H9 (cell line): ENCODE measurements around the gene GATA6. TPM values are rescaled to one million over a fixed set of nuclear protein-coding genes. Genes with fewer than 3 reads are reported as not detected.

Experiments used
- DNase-seq: peaks from one replicate; pipeline ENCODE4 v3.0.0-alpha.2; 2017
- H2AFZ ChIP-seq: one replicate; pipeline ENCODE4 v1.6.1; 2013; ENCODE audit warnings: mild to moderate bottlenecking, low read length, control low read depth, moderate library complexity
- H2AK5ac ChIP-seq: 2 replicates; pipeline ENCODE4 v1.6.1; 2013; ENCODE audit warnings: low read length, control low read depth, mixed read lengths; ENCODE audit not compliant: insufficient read length
- H2BK120ac ChIP-seq: one replicate; pipeline ENCODE4 v1.6.1; 2013; ENCODE audit warnings: low read depth, mild to moderate bottlenecking, low read length, control low read depth, inconsistent platforms; ENCODE audit not compliant: poor library complexity, severe bottlenecking
- H2BK12ac ChIP-seq: 2 replicates; pipeline ENCODE4 v1.6.1; 2013; ENCODE audit warnings: low read length, control low read depth, mixed read lengths, low read depth; ENCODE audit not compliant: insufficient read length
- H2BK15ac ChIP-seq: 2 replicates; pipeline ENCODE4 v1.6.1; 2013; ENCODE audit warnings: low read depth, low read length, control low read depth
- H2BK20ac ChIP-seq: one replicate; pipeline ENCODE4 v1.6.1; 2013; ENCODE audit warnings: low read depth, mild to moderate bottlenecking, low read length, control low read depth, inconsistent platforms; ENCODE audit not compliant: poor library complexity, severe bottlenecking
- H2BK5ac ChIP-seq: 2 replicates; pipeline ENCODE4 v1.6.1; 2013; ENCODE audit warnings: low read length, control low read depth, mixed read lengths; ENCODE audit not compliant: insufficient read length
- H3K14ac ChIP-seq: 2 replicates; pipeline ENCODE4 v1.6.1; 2013; ENCODE audit warnings: low read length, control low read depth; ENCODE audit not compliant: insufficient read depth
- H3K18ac ChIP-seq: 2 replicates; pipeline ENCODE4 v1.6.1; 2013; ENCODE audit warnings: low read depth, mild to moderate bottlenecking, mixed read lengths, low read length, control low read depth; ENCODE audit not compliant: insufficient read length
- H3K23ac ChIP-seq: 2 replicates; pipeline ENCODE4 v1.6.1; 2013; ENCODE audit warnings: low read length, control low read depth, mixed read lengths, low read depth; ENCODE audit not compliant: insufficient read length
- H3K23me2 ChIP-seq: 2 replicates; pipeline ENCODE4 v1.6.1; 2013; ENCODE audit warnings: low read depth, mild to moderate bottlenecking, mixed read lengths, low read length, control low read depth; ENCODE audit not compliant: insufficient read length, poor library complexity, severe bottlenecking
- H3K27ac ChIP-seq: 2 replicates; pipeline ENCODE4 v1.5.1; 2013; ENCODE audit warnings: low read length, control low read depth, mixed read lengths, low read depth; ENCODE audit not compliant: insufficient read length
- H3K27me3 ChIP-seq: 2 replicates; pipeline ENCODE4 v1.6.1; 2013; ENCODE audit warnings: low read length, control low read depth, inconsistent platforms; ENCODE audit not compliant: insufficient read depth
- H3K4ac ChIP-seq: 2 replicates; pipeline ENCODE4 v1.6.1; 2013; ENCODE audit warnings: low read depth, mild to moderate bottlenecking, control low read depth, inconsistent platforms, low read length, moderate library complexity
- H3K4me1 ChIP-seq: 2 replicates; pipeline ENCODE4 v1.6.1; 2013; ENCODE audit warnings: low read length, control low read depth, inconsistent platforms; ENCODE audit not compliant: insufficient read depth
- H3K4me2 ChIP-seq: 2 replicates; pipeline ENCODE4 v1.6.1; 2013; ENCODE audit warnings: low read length, control low read depth, mixed read lengths; ENCODE audit not compliant: insufficient read length, insufficient read depth
- H3K56ac ChIP-seq: 2 replicates; pipeline ENCODE4 v1.6.1; 2013; ENCODE audit warnings: low read depth, mild to moderate bottlenecking, mixed read lengths, low read length, control low read depth; ENCODE audit not compliant: insufficient read length
- H3K79me1 ChIP-seq: 2 replicates; pipeline ENCODE4 v1.6.1; 2013; ENCODE audit warnings: low read depth, mild to moderate bottlenecking, moderate library complexity, low read length, control low read depth, inconsistent platforms; ENCODE audit not compliant: insufficient read depth, poor library complexity, severe bottlenecking
- H3K79me2 ChIP-seq: 2 replicates; pipeline ENCODE4 v1.6.1; 2013; ENCODE audit warnings: low read length, control low read depth, inconsistent platforms; ENCODE audit not compliant: insufficient read depth
- H3K9ac ChIP-seq: 2 replicates; pipeline ENCODE4 v1.6.1; 2013; ENCODE audit warnings: low read length, control low read depth, mixed read lengths; ENCODE audit not compliant: insufficient read length; ENCODE audit errors: extremely low read depth
- H3K9me3 ChIP-seq: one replicate; pipeline ENCODE4 v1.6.1; 2013; ENCODE audit warnings: low read depth, low read length, inconsistent platforms; ENCODE audit not compliant: control insufficient read depth
- H3T11ph ChIP-seq: one replicate; pipeline ENCODE4 v1.6.1; 2013; ENCODE audit warnings: mild to moderate bottlenecking, low read length, control low read depth, inconsistent platforms
- H4K20me1 ChIP-seq: one replicate; pipeline ENCODE4 v1.6.1; 2013; ENCODE audit not compliant: control insufficient read depth, insufficient read length, insufficient read depth
- H4K5ac ChIP-seq: 2 replicates; pipeline ENCODE4 v1.6.1; 2013; ENCODE audit warnings: low read depth, mild to moderate bottlenecking, mixed read lengths, low read length, control low read depth; ENCODE audit not compliant: insufficient read length
- H4K8ac ChIP-seq: replicated peaks from 2 replicates; pipeline ENCODE4 v1.6.1; 2013; ENCODE audit warnings: low read length, control low read depth, mixed read lengths, low read depth; ENCODE audit not compliant: insufficient read length
- H4K91ac ChIP-seq: 2 replicates; pipeline ENCODE4 v1.6.1; 2013; ENCODE audit warnings: low read depth, mild to moderate bottlenecking, moderate library complexity, mixed read lengths, low read length, control low read depth; ENCODE audit not compliant: insufficient read length
- H3K27ac Mint-ChIP-seq, 3 experiments: 2 replicates in 2 of 3; 3 replicates in 1 of 3; pipeline ENCODE4 v1.8.0; 2020 to 2021; ENCODE audit warnings: mixed read lengths in 3 of 3, mild to moderate bottlenecking in 1 of 3, moderate library complexity in 1 of 3
- H3K27me3 Mint-ChIP-seq: 2 replicates; pipeline ENCODE4 v1.8.0; 2021; ENCODE audit warnings: low read depth, mild to moderate bottlenecking, moderate library complexity, mixed read lengths
- H3K36me3 Mint-ChIP-seq, 3 experiments: 2 replicates in 2 of 3; 3 replicates in 1 of 3; pipeline ENCODE4 v1.8.0; 2020 to 2021; ENCODE audit warnings: low read depth in 3 of 3, mixed read lengths in 3 of 3; ENCODE audit not compliant: insufficient read depth in 1 of 3
- H3K4me1 Mint-ChIP-seq, 2 experiments: 2 replicates each; pipeline ENCODE4 v1.8.0; 2020; ENCODE audit warnings: mixed read lengths in 2 of 2
- H3K4me3 Mint-ChIP-seq, 2 experiments: 2 replicates in 1 of 2; 3 replicates in 1 of 2; pipeline ENCODE4 v1.8.0; 2020 to 2021; ENCODE audit warnings: mild to moderate bottlenecking in 2 of 2, mixed read lengths in 2 of 2, moderate library complexity in 1 of 2
- H3K9me3 Mint-ChIP-seq, 2 experiments: 2 replicates in 1 of 2; 3 replicates in 1 of 2; pipeline ENCODE4 v1.8.0; 2020; ENCODE audit warnings: mild to moderate bottlenecking in 2 of 2, mixed read lengths in 2 of 2, moderate library complexity in 1 of 2
- CTCF ChIP-seq: fragments of 200-600 bp; sonication (generic); conservative IDR thresholded peaks from 3 replicates; pipeline ENCODE4 v1.8.0; 2021; ENCODE audit warnings: antibody characterized with exemption, mild to moderate bottlenecking
- WGBS: extraction: QIAGEN DNeasy Blood & Tissue Kit; methylation state at CpG from one replicate; pipeline ENCODE4 v1.1.7; 2013; ENCODE audit warnings: missing lambda C conversion rate, low lambda C conversion rate, mixed read lengths; ENCODE audit not compliant: insufficient read length; ENCODE audit errors: extremely low coverage; 5-methylcytosine and 5-hydroxymethylcytosine counted together
- total RNA-seq: library from RNA; stranded (reverse); gene quantifications from 2 replicates; pipeline ENCODE4 v1.2.1, GENCODE V29; 2021

Gene GATA6
- total RNA-seq, 1 experiment from 2014 or later: not detected

- WGBS: no CpG with 5 or more reads among the region's 4 CpGs
- Histone ChIP-seq H4K91ac (no peak overlapping the region), H3K23me2 (no peaks in the 10 kb centered on the region), H3K4ac (no peak overlapping the region), H3K18ac (no peak overlapping the region), H2AFZ (no peak overlapping the region), H2BK12ac (no peak overlapping the region), H3K9ac (no peak overlapping the region), H2AK5ac (no peak overlapping the region), H3K14ac (no peak overlapping the region), H2BK5ac (no peak overlapping the region), H4K8ac (no peak overlapping the region), H3K56ac (no peak overlapping the region), H3K27ac (no peak overlapping the region), H4K20me1 (no peaks in the 10 kb centered on the region), H3K9me3 (no peaks in the 10 kb centered on the region), H3K4me1 (no peaks in the 10 kb centered on the region), H4K5ac (no peak overlapping the region), H3K79me1 (no peaks in the 10 kb centered on the region), H2BK20ac (no peak overlapping the region), H2BK120ac (no peak overlapping the region), H3K4me2 (no peak overlapping the region), H2BK15ac (no peak overlapping the region), H3T11ph (no peak overlapping the region), H3K23ac (no peak overlapping the region), H3K79me2 (no peaks in the 10 kb centered on the region), H3K27me3 (no peaks in the 10 kb centered on the region)
- Mint-ChIP-seq H3K27me3 (no peaks in the 10 kb centered on the region), H3K9me3 (no peaks in the 10 kb centered on the region), H3K4me1 (peaks cover 0 to 2% of the 10 kb centered on the region in 2 experiments; a peak in 1 of 4 replicates), H3K27ac (no peak overlapping the region), H3K36me3 (no peaks in the 10 kb centered on the region), H3K4me3 (no peak overlapping the region)
- no peak for DNase-seq
- TF ChIP-seq CTCF: no peak
These were observed 33.0 kb upstream of the GATA6 start for GRCh38 chr18:22136395-22136794.
